Epithelial cell of esophagus (primary cell): ENCODE measurements around the gene TRAF3IP1.
"Not testable (repeated sequence)": the region's sequence is repeated elsewhere in the genome, so short reads cannot be mapped to it uniquely, and the experiment has no call there.

Source experiments
- DNase-seq: peaks from one replicate; pipeline ENCODE4 v3.0.0; 2010; ENCODE audit warnings: low read depth
- H3K4me3 ChIP-seq: 2 replicates; pipeline ENCODE4 v1.5.1; 2011; ENCODE audit warnings: mild to moderate bottlenecking, low read length, control low read depth
- CTCF ChIP-seq: IDR thresholded peaks from 2 replicates; pipeline ENCODE4 v1.5.1; 2011; ENCODE audit warnings: low read depth, mild to moderate bottlenecking, low read length, control low read depth, inconsistent platforms; ENCODE audit not compliant: insufficient read depth; ENCODE audit errors: missing control alignments

The TRAF3IP1 gene

GRCh38 chr2:238304116-238304515, 16.2 kb upstream of the TRAF3IP1 start:
- TF ChIP-seq CTCF: no peak
- no peak for DNase-seq
- no peak overlapping the region for H3K4me3 ChIP-seq

GRCh38 chr2:238305092-238305862, 15.0 kb upstream of the TRAF3IP1 start:
- no peak overlapping the region for H3K4me3 ChIP-seq
- peak; percentile 41 for DNase-seq
- TF ChIP-seq CTCF: peak; percentile 60

GRCh38 chr2:238305965-238306671, 14.2 kb upstream of the TRAF3IP1 start:
- no peak overlapping the region for H3K4me3 ChIP-seq
- no peak for DNase-seq
- no peak for TF ChIP-seq CTCF

GRCh38 chr2:238306672-238306998, 13.7 kb upstream of the TRAF3IP1 start:
- DNase-seq: no peak
- no peak for TF ChIP-seq CTCF
- no peak overlapping the region for H3K4me3 ChIP-seq

- no peak for TF ChIP-seq CTCF
- H3K4me3 ChIP-seq: no peak overlapping the region
- DNase-seq: no peak
Observed at GRCh38 chr2:238308177-238308576, 12.1 kb upstream of the TRAF3IP1 start.

GRCh38 chr2:238310721-238311120, 9.6 kb upstream of the TRAF3IP1 start:
- not testable (repeated sequence) for H3K4me3 ChIP-seq, DNase-seq

- DNase-seq: no peak
- H3K4me3 ChIP-seq: no peak overlapping the region
- no peak for TF ChIP-seq CTCF
Observed at GRCh38 chr2:238313289-238313990, 6.9 kb upstream of the TRAF3IP1 start.
